GM10248 (cell line): ENCODE data around the gene MEF2B.

Experiments
- CTCF ChIA-PET: fragments of 300-600 bp; sonication (Branson Sonifier 250); formaldehyde crosslinking; extraction: SDS; loops from one replicate; lab custom pipeline; 2021; ENCODE audit warnings: antibody characterized with exemption; lab: Yijun Ruan, JAX
- POLR2A ChIA-PET: fragments of 350-650 bp; sonication (Branson Sonifier 250); formaldehyde crosslinking; extraction: SDS; loops from one replicate; lab custom pipeline; 2020; ENCODE audit warnings: antibody characterized with exemption; lab: Yijun Ruan, JAX
- DNase-seq: peaks from one replicate; pipeline ENCODE4 v3.0.0; 2012; ENCODE audit errors: extremely low spot score
- TF ChIP-seq, protein P1 (sequence below): IDR thresholded peaks from 2 replicates; pipeline ENCODE4 v1.5.1; 2012; ENCODE audit warnings: mild to moderate bottlenecking, low read depth; ENCODE audit errors: extremely low read depth, missing control alignments, control extremely low read depth

Gene MEF2B

DNA sequence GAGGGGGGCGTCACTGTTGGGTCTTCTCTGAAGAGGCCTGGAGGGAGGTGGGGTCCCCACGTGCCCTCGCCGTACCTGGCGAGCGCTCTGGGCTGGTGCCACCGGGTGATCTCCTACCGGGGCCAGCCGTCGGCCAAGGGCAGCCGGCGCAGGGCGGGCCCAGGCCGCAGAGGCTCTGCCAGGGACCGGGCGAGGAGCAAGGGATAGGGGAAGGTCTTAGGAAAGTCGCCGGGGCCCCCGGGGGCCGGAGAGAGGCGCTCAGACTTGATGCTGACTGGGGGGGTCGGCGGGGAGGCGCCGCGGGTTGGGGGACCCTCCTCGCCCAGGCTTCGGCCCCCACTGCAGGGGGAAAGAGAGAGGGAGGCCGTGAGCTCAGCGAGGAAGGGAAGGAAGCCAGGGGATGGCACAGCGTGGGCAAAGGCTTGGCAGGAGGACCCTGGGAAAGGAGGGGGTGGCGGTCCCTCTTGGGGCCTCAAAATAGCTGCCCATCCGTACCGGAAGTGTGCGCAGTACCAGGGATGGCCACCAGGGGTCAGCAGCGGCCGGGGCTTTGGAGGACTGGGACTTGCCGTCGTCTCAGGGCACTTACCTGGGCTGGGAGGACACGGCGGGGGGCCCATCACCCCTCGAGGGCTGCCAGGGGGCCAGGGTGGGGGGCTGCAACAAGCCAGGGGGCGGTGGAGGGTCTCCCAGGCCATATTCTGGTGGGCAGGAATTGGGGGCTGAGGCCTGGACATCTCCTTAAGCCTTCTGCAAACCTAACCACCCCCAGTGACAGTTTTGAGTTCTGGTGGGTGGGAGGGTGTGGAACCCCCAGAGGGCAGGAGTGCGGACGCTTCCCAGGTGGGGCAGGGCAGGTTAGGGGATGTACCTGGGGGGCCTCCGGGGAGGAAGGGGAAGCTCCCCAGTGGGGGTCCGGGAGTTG is 24.1 kb downstream of the MEF2B start:
- ChIA-PET POLR2A (no interaction called here), CTCF (interaction anchor here (0.6 to 14.3 kb wide), 16 partner anchors 9 to 219 kb away, joined by 3 to 302 read pairs (median 4); partner anchors contain the start of genes BORCS8, MEF2B, NR2C2AP and RFXANK)
- peak; percentile 88 for DNase-seq
- TF ChIP-seq, protein P1, sequence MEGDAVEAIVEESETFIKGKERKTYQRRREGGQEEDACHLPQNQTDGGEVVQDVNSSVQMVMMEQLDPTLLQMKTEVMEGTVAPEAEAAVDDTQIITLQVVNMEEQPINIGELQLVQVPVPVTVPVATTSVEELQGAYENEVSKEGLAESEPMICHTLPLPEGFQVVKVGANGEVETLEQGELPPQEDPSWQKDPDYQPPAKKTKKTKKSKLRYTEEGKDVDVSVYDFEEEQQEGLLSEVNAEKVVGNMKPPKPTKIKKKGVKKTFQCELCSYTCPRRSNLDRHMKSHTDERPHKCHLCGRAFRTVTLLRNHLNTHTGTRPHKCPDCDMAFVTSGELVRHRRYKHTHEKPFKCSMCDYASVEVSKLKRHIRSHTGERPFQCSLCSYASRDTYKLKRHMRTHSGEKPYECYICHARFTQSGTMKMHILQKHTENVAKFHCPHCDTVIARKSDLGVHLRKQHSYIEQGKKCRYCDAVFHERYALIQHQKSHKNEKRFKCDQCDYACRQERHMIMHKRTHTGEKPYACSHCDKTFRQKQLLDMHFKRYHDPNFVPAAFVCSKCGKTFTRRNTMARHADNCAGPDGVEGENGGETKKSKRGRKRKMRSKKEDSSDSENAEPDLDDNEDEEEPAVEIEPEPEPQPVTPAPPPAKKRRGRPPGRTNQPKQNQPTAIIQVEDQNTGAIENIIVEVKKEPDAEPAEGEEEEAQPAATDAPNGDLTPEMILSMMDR = peak; percentile 98

DNA sequence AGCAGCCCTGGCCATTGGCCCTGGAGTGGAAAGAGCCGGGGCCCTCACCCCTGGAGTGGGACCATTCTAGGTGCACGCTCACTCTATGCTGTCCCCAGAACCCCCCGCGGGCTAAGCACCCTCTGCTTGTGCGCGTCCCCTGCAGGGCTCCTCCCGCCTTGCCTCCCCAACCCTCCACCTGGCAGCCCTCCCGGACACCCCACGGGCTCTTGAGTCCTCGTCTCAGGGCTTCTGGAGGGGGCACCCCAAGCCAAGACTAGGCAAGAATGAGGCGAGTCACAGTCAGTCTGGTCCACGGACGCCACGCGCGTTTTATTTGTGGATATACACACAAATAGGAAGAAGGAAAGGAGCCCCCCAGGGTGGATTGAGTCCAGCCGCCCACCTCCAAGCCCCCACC is 24.8 kb downstream of the MEF2B start:
- ChIA-PET CTCF (interaction anchor here (0.6 to 14.3 kb wide), 14 partner anchors 8 to 218 kb away, joined by 3 to 302 read pairs (median 4); partner anchors contain the start of genes BORCS8, MEF2B and RFXANK), POLR2A (no interaction called here)
- no peak for DNase-seq
- TF ChIP-seq, protein P1 = no peak

DNA sequence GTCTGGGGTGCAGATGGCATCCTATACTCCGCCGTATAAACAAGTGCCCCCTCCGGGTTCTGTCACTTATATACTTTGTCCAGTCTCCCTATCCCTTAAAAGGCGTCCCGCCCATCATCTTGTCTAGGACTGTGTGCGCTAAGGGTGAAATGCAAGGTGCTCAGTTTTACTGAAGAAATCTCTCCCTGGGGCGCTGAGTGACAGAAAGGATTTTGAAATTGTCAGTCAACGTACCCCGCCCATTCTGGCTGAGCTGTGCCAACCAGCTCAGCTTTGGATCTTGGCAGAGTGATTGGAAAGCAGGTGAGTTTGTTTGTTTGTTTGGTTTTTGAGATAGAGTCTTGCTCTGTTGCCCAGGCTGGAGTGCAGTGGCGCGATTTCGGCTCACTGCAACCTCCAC is 27.7 kb downstream of the MEF2B start:
- ChIA-PET POLR2A (no interaction called here), CTCF (interaction anchor here (2.4 to 14.3 kb wide), 2 partner anchors 15 to 30 kb away, joined by 11 to 302 read pairs; partner anchors contain the start of gene MEF2B)
- TF ChIP-seq, protein P1 = no peak
- DNase-seq = no peak

DNA sequence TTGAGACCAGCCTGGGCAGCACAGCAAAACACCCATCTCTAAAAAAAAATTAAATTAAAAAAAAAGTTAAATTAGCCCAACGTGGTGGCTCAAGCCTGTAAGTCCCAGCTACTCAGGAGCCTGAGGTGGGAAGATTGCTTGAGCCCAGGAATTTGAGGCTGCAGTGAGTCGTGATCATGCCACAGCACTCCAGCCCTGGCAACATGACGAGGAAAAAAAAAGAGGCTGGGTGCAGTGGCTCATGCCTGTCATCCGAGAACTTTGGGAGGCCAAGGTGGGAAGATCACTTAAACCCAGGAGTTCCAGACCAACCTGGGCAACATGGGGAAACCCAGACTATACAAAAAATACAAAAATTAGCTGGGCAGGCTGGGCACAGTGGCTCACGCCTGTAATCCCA is 29.6 kb downstream of the MEF2B start:
- CTCF ChIA-PET = interaction anchor here (1.0 to 14.3 kb wide), 9 partner anchors 11 to 101 kb away, joined by 3 to 302 read pairs (median 4); partner anchors contain the start of genes MEF2B and SLC25A42
- TF ChIP-seq, protein P1 = no peak
- POLR2A ChIA-PET = no interaction called here
- no peak for DNase-seq

DNA sequence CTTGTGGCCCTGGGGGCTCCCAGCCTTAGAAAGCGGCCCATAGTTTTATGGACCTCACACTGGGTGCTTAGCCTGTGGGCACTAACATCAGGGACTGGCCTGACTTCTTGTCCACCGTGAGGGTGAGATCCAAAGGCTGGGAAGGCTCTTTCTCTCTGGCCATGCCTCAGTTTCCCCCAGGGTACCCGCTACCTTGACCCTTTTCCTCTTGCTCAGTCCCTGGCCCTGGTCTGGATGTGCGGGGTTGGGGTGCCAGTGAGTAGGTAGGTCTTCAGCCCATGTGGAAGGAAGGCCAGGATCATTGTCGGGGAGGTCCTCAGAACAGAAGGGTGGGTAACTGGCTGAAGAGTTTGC is 30.2 kb downstream of the MEF2B start:
- TF ChIP-seq, protein P1 = no peak
- DNase-seq = no peak
- ChIA-PET POLR2A (no interaction called here), CTCF (interaction anchor here (1.0 to 14.3 kb wide), 10 partner anchors 9 to 100 kb away, joined by 3 to 302 read pairs (median 6); partner anchors contain the start of gene MEF2B)

DNA sequence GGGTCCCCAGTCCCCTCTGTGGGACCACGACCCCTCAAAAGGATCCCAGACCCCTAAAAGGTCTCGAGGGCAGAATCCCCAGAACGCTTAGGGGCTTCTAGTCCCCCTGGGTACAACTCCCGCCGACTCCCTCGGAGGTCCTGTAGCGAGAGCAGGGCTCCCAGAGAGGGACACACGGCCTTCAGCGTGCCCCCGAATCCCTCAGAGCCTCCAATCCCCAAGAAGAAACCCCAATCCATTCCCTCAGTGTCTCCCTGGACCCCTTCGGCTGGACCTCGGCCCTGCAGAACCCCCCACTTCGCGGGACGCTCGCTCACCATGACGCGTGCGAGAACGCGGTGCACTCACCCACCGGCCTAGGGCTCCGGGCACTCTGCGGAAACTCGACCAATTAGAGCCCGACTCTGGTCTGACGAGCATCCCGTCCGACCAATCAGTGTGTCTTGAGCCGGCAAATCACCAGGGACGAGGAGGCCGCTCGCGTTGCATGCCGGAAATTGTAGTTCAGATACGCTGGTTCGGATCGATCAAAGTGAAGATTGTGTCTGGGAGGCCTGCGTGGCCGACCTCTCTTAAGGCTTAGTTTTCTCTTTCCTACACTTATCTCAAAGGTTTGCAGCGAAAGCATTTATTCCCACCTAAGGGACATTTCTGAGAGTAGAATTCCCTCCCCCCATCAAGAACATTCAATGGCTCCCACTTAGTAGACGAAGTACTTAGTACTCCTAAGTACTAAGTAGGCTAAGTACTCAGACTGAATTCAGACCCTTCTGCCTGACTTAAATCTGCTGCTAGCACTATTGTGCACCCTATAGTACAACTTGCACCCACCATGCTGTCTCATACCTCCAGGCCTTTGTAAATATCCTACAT is 31.7 kb downstream of the MEF2B start, which contains the start of gene TMEM161A:
TMEM161A (minus strand) TSS at position 370 of the 873 bp plus-strand sequence; CDS start at position 320, 50 bp downstream.
- DNase-seq = peak; percentile 100
- CTCF ChIA-PET = interaction anchor here (0.8 to 14.3 kb wide), 6 partner anchors 10 to 86 kb away, joined by 3 to 302 read pairs (median 6); partner anchors contain the start of gene MEF2B
- POLR2A ChIA-PET = no interaction called here
- TF ChIP-seq, protein P1 = no peak
